ENCODE data around the gene FCHSD1.

Gene FCHSD1

DNA sequence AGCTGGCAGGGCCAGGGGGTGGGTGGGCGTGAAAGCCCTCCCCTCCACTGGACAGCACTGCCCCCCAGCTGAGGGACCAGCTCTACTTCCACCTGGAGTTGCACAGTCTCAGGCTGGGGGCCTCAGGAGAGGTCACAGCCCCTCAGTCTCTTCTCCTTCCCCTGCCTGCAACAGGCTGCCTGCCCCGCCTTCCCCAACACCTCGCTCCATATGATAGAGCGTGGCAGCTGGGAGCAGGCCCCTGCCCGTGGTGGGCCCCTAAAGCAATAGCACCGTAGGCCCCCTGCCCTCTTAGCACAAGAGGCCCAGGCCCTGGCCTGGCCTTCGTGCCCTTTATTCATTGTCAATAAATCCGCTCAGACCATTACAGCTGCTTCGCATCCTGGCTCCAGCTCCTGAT, 10.5 kb downstream of the FCHSD1 start:
- no peak for DNase-seq

DNA sequence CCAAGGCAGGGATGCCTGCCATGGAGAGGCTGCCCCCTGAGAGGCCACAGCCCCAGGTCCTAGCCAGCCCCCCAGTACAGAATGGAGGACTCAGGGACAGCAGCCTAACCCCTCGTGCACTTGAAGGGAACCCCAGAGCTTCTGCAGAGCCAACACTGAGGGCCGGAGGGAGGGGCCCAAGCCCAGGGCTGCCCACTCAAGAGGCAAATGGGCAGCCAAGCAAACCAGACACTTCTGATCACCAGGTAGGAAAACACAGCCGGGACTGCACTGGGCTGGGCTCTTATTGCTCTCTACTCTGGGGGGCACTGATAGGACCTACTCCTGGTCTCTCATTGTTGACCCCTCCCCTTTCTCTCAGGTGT, 11.2 kb downstream of the FCHSD1 start:
- DNase-seq = no peak

DNA sequence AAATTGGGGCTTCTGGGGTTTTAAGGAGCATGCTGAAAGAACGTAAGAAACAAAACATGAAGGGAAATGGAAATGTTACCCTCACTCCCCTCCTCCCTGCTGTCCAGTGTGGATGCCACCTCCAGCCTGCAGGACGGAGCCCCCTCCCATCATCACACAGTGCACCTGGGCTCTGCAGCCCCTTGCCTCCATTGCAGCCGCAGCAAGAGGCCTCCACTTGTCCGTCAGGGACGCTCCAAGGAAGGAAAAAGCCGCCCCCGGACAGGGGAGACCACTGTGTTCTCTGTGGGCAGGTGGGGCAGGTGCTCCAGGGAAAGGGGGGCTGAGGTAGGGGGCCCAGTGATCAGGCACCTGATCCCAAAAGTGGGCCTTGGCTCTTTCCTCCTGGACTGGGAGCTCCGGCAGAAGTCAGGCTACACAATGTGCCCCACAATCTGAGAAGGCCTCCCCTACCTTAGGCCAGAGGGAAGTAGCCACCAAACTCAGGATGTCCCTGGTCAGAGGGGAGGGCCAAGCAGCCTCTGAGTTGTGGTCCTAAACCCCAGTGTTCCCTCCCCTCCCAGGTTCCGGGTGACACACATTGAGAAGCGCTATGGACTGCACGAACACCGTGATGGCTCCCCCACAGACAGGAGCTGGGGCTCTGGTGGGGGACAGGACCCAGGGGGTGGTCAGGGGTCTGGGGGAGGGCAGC, 11.7 kb downstream of the FCHSD1 start:
- no peak for DNase-seq

DNA sequence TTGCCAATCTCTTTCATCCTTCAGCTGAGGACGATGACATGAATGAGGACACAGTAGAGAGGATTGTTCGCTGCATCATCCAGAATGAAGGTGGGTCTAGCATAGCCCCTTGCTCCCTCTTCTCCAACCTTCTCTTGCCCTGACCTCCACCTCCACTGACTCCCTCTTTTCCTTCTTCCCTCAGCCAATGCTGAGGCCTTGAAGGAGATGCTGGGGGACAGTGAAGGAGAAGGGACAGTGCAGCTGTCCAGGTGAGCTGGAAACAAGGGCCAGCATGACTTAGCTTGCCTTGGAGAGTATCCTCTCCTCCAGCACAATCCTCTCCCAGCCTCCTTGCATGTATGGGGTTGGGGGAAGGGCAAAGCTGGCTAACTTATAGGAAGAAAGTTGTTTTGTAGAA, 12.4 kb downstream of the FCHSD1 start:
- no peak for DNase-seq

DNA sequence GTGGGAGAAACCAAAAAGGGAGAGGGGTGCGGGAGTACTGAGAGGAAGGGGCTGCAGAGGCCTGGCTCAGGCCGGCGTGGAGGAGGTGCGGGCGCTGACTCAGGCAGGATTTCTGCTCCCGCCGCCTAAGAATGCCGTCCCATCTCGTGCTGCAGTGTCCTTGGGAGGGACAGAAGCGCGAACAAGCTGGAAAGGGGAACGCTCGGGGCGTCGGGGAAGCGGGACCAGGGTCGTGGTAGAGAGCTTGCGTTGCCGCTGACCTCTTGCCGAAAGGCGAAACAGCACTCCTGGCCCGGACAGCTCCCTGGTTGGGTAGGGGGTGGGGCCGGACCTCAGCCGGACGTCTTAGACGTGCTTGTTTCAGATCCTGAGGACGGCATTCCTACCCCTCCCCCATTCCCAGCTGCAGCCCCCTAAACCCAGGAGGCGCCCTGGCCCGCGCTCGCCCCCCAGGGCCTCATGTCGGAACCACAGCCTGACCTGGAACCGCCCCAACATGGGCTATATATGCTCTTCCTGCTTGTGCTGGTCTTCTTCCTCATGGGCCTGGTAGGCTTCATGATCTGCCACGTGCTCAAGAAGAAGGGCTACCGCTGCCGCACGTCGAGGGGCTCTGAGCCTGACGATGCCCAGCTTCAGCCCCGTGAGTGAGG, 13.3 kb downstream of the FCHSD1 start:
- no peak for DNase-seq

DNA sequence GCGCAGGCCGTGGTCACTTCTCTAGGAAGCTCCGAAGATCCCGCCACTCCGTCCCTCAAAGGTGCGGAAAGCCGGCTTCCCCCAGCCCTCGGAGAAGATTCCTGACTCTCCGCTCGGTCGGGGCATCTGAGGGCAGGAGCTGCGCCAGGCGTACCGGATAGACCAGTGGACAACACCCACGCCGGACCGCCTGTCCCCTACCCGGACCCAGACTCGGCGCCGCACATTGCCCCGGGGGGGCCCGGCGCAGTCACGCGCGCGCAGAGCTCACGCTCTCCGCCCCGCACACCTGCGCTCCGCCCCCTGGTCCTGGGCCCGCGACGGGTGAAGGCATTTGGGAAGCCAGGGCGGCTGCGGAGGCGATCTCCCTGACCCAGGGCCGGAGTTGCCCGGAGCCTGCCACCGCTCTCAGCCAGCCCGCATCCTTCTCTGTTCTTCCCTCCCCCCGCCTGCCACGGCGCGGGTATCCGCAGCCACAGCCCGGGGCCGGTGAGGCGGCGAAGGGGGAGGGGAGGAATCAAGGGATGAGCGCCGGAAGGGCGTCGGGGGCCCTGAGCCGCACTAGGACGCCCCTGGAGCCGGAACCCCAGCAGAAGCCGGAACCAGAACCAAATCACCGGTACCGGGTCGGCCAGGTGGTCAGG, 14.0 kb downstream of the FCHSD1 start:
- no peak for DNase-seq

DNA sequence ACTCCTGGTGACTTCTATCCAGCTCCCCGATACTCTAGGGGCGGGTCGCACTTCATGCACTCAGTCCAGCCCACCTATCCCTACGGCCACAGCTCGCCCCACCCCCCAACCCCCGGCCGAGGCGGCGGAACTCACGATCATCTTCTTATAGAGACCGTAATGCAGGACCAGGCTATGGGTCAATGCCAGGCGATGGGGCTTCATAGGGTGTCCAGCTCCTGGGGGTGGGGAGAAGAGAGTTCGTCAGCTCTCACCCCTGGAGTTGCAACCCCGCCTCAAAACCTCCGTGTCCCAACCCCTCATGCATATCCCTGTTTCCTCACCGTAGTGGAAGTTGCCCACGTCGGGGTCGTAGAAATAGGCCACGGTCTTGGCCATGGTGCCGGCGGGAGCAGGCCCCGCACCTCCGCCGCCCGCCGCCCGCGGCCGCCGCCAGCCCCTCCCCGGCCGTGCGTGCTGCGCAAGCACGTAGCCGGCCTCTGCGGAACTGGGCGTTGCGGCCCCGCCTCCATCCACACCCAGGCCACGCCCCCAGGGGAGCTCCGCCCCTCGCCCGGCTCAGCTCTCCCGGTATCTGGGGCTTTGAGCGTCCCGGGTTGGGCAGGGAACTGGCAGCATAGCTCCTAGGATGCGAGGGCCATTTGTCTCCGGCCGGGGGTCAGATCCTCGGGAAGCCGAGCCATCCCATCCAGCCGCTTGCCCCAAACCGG, 14.7 kb downstream of the FCHSD1 start, which contains the start of the genes HDAC3 and RELL2:
TSS of gene HDAC3 (minus strand) at position 437 of the 710 bp plus-strand sequence. CDS start at position 378, 59 bp downstream.
TSS of gene RELL2 (plus strand) at position 585 of the 710 bp plus-strand sequence. CDS start 1,229 bp downstream, outside the sequence.
- DNase-seq = peak; percentile 21

DNA sequence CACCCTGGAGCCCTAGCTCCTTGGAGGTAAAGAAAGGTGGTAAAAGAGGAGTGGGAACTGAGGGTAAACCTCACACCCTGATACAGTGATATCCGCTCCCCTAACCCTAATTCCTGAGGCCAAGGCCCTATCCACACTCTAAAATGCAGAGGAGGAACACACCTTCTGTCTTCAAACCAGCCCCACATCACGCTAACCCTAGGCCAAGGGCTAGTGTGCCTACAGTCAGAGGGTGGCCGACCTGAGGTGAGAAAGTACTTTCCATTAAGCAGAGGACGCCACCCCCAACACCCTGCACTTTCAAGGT, 15.2 kb downstream of the FCHSD1 start:
- DNase-seq = no peak

DNA sequence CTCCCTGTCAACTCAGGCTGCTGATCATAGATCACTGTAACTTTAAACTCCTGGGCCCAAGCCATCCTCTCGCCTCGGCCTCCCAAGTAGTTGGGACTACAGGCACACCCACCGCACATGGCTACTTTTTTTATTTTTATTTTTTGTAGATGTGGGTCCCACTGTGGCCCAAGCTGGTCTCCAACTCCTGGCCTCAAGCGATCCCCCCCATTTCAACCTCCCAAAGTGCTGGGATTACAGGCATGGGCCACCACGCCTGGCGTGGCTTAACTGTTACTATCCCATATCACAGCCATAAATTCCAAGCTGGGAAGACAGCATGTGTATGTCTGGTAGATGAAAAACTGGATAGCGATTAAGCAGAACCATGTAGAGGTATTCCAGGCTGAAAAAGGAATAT, 15.6 kb downstream of the FCHSD1 start:
- DNase-seq = no peak

DNA sequence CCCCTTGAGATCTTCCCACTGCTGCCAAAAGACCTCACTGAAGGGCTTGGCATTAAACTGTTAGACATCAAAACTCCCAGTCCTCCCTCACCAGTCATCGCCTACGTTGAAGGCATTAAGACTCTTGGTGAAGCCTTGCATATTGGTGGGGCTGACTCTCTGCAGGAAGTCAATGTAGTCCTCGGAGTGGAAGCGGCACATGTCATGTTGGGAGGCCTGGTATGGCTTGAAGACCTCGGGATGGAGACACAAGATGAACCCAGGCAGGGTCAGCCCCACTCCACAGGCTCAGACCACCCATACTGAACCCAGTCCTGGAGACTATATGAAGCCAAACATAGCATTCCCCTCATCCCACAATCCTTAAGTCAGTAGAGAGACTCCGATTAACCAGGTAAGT, 16.5 kb downstream of the FCHSD1 start:
- no peak for DNase-seq

DNA sequence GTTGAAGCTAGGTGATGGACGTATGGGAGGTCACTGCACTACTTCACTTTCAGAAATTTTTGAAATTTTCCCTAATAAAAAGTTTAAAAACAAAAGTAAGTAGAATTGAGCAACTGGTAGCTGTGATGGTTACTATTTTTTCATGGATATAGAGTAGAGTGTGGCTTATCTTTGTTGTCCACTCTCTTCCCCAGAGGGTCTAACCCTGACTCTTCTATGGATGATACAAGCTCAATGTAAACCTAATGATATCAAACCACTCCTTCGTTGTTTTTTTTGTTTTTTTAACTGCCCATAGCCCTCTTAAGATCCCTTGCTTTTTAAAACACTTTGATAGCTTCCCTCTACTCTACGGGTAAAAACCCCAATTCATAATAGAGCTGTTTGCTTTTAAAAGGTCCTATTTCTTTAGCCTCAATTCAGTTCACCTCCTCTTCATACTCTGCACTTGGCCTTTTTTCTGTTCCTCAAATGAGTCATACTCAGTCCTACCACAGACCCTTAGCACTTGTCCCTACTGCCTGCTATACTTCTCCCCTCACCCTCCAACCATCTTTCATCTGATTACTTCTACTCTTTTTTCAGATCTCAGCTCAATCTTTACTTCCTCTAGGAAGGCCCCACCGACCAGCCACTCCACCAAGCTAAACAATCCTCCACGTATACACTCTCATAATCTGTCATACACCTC, 17.2 kb downstream of the FCHSD1 start:
- DNase-seq = no peak

DNA sequence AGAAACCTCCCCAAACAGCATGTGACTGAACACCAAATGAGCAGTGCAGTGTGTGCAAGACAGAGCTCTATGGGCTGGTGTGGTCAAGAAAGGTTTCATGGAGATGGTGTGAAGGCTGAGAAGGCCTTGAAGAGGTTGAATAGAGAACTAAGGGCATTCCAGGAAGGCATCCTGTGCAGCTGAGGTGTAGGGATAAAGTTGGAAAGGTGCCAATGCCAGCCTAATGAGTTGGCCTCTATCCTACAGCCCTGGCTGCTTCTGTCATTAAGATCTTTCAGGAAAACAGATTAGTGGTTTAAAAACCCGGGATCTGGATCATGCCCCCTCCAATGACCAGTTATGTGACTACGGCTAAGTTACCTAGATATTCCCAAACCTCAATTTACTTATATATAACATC, 18.6 kb downstream of the FCHSD1 start:
- no peak for DNase-seq

DNA sequence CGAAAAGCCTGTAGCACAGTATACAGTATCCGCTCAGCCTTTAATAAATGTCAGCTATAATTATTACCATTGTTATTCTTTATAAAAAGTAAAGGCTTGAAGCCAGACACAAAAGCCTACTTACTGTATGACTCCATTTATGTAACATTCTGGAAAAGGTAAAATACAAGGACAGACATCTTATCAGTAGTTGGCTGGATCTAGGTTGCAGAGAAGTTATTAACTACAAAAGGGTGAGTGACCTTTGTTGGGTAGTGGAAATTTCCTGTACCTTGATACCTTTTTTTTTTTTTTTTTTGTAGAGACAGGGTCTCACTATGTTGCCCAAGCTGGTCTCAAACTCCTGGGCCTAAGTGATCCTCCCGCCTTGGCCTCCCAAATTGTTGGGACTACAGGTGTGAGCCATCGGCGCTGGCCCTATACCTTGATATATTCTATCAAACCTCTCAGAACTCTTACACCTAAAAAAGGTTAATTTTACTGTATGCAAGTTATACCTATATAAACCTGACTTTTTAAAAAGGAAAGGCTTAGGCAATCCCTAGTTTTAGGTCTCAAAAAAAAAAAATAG, 20.6 kb downstream of the FCHSD1 start:
- DNase-seq = no peak

DNA sequence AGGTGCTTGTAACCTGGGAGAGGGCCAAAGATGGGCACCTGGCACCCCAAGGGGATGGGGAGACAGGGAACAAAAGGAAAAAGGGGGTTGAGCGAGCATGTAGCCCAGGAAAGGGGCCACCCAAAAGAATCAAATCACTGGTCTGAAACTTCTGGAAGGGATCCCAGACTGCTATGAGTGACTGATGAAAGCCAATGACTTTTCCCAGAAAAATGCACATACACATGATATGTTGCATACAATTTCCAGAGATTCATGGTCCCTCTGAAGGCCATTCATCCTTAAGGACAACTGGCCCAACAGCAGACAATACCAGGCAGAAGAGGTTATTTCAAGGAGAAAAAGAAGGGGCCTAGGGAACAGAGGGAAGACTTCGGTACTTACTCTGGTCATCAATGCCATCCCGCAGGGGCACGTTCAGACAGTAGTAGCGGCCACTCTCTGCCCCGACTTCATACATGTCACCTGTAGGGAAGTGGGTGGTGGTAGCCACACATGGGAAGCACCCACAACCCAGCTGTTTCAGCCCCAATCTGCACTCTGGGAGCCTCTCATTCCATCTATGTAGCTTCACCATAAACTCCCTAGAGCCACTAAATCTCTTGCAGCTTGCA, 22.9 kb downstream of the FCHSD1 start:
- no peak for DNase-seq

DNA sequence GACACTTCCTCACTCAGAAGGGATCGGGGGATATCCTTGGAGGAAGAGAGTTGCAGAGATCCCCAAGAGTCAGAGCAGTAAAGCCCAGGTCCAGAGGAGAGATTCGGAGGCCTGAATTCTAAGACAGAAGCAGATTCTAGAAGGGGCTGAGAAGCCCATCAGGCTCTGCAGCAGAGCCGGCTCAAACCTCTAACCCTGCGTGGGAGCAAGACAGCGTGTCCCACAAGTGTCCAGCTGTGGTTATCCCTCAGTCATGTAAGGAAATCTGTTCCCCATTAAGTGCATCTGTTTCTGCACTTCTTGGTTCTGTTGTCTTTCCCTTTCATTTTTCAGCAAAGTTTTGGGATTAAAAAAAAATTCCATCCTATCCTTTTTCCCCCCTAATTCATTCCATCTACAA, 27.6 kb downstream of the FCHSD1 start:
- no peak for DNase-seq

DNA sequence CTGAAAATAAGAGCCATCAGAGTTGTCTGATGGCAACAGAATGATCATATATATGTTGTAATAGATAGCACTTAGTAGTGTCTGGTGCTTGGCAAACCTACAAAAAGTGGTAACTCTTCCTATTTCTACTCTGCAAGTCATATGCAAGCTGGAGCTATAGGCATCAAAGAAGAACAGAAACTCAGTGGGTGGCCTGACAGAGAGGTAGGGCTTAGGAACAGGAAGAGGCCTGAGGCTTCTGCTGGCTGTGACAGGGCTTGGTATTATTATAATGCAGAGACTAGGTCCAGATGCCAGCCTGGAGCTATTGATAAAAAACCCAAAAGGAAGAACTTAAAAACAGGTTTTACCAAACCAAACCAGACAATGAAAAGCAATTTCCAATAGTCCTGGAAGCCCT, 28.0 kb downstream of the FCHSD1 start:
- no peak for DNase-seq

DNA sequence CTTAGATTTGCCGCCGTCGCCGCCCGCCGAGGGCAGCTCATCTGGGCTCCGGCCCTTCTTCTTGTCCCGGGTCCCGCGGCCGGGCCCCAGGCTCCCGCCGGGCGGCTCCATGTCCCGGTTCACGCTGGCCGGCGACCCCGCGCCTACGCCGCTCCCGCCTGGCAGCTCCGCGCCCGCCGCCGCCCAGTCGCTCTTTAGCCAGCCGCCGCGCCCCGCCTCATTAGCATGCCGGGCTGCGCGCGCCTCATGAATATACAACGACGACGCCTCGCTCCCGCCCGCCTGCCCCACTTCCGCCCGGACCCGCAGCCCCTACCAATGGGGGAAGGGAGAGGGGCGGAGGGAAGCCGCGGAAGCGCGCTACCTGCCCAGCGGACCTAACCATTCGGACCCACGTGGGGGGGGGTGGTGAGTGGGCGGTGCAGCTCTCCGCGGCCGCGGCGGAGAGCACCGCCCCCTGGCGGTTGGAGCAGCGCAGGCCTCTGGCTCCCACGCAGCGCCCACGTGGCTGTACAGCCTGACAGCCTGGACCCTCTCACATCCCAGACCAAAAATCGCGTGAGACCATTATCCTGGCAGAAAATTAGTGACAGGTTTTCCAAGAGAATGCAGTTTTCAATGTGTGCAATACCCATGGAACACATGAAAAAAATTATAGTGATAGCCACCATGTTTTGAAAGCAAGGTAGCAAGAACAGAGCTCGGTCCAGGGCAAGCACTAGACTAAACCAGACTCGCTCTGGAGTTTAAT, 32.2 kb downstream of the FCHSD1 start, which contains the start of gene DIAPH1:
TSS of gene DIAPH1 (minus strand) at position 197 of the 751 bp plus-strand sequence. CDS start at position 111, 86 bp downstream.
- DNase-seq = peak; percentile 42

DNA sequence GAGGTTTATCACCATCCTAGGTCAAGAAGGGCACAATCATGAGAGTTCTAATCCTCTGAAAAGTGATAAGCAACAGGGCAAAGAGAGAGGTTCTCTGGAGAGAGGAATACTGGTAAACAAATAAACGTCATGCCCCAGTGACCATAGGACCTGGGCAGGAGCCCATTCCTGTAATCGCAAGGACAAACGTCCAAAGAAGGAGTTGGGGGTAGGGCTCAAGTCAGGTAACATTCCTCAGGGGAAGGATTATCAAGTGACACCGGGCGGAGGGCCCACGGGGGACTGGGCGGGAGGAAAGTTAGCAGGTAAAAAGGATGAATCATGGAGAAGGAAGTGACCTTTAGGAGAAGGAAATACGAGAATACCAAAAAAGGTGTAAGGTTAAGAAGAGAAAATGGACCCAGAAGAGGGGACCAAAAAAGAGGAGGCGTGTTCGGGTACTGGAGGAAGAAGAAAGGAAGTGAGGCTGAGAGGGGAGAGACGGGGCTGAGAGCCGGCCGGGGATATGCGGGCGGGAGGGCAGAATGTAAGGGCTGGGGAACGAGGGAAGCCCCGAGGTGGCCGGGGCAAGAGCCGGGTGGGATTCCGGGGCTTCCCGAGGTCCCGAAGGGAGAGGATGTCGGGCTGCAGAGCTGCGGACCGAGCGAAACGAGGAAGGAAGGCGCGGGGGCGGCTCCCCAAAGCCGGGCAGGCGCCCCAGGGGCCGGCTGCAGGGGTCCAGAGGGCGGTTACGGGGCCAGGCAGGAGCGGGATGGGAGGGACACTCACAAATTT, 33.0 kb downstream of the FCHSD1 start:
- DNase-seq = no peak

DNA sequence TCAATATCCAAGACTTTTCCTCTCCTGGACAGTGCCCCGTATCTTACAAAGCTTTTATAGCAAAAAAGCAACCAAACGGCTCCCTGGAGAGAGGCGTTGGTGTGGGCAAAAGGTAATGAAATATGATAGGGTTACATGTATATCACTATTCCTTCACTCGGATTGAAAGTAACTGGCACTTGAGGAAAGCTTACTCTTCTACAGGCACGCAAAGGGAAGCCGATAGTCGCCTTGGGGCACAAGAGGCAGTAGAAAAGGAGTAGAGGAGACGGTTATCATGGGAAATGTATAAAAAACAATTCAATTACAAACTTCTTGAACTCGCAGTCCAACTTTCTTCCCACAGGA, 33.6 kb downstream of the FCHSD1 start:
- no peak for DNase-seq

DNA sequence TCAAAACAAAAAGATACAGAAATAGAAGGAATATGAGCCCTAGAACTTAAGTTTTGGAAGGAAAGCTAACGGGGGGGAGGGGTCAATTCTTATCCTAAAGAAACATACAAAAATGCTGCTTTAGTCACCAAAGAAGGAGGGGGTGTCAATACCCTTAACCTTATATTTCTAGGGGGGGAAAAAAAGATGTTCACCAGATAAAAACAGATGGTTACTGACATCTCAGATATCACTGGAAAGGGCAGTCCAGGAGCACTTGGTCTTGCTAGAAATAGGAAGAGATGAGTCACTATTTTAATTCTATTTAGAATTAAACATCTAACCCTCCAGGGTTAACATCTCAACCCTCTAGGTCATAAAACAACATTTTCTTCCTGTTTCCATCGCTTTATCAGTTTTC, 34.1 kb downstream of the FCHSD1 start:
- no peak for DNase-seq
